GM12891 (cell line): ENCODE data around the gene MKLN1.

Experiments
- DNase-seq: peaks from one replicate; pipeline ENCODE4 v3.0.0; 2011; ENCODE audit warnings: low spot score; ENCODE audit not compliant: insufficient read length
- FAIRE-seq: peaks from 2 replicates; lab custom pipeline; 2011; peaks lifted over from hg19 to GRCh38; lab: Jason Lieb, UNC
- PAX5 ChIP-seq: IDR thresholded peaks from 2 replicates; pipeline ENCODE4 v1.6.1; 2011; ENCODE audit warnings: low read length, moderate library complexity, mild to moderate bottlenecking; ENCODE audit not compliant: insufficient read depth, severe bottlenecking
- POLR2A ChIP-seq: IDR thresholded peaks from 2 replicates; pipeline ENCODE4 v1.6.1; 2011; ENCODE audit warnings: low read depth, low read length, control low read depth
- POLR2AphosphoS5 ChIP-seq: IDR thresholded peaks from 2 replicates; pipeline ENCODE4 v1.6.1; 2011; ENCODE audit warnings: low read depth, low read length, control low read depth
- POU2F2 ChIP-seq: IDR thresholded peaks from 2 replicates; pipeline ENCODE4 v1.6.1; 2011; ENCODE audit warnings: low read depth, mild to moderate bottlenecking, control low read depth, low read length, moderate library complexity
- SPI1 ChIP-seq: IDR thresholded peaks from 2 replicates; pipeline ENCODE4 v1.6.1; 2011; ENCODE audit warnings: low read depth, low read length, control low read depth
- TAF1 ChIP-seq: IDR thresholded peaks from 2 replicates; pipeline ENCODE4 v1.6.1; 2011; ENCODE audit warnings: low read depth, low read length, control low read depth

The MKLN1 gene

DNA sequence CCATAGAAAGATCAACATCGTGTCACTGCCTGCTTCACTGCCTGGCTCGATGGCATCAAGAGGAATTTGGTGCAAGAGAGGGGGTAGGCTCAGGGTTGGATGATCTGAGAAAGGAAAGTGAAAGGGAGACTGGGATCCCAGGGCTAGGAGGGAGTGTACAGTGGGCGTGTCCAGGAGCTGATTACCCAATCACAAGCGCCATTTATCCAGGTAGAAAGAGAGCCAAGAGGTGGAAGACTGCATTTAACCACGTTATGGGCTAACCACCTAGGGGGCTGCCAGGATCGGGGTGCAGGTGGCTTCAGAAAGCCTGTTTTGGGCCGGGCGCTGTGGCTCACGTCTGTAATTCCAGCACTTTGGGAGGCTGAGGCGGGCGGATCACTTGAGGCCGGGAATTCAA, 218.4 kb downstream of the MKLN1 start:
- TF ChIP-seq PAX5, result no peak
- TF ChIP-seq POLR2A, result no peak
- TF ChIP-seq POLR2AphosphoS5, result no peak
- no peak for TF ChIP-seq POU2F2
- TF ChIP-seq SPI1, result no peak
- no peak for TF ChIP-seq TAF1
- FAIRE-seq, result no peak
- DNase-seq, result no peak
